Glutamatergic neuron (in vitro differentiated cells): ENCODE results near the gene MBOAT7. TPM values are rescaled to one million over a fixed set of nuclear protein-coding genes. Genes with fewer than 3 reads are reported as not detected.

Experiments
- DNase-seq: peaks from one replicate; pipeline ENCODE4 v3.0.0; 2022
- H3K27ac Mint-ChIP-seq: one replicate; pipeline ENCODE4 v1.8.0; 2020; ENCODE audit warnings: mild to moderate bottlenecking, mixed read lengths, inconsistent platforms; ENCODE audit not compliant: unreplicated experiment
- H3K27me3 Mint-ChIP-seq: one replicate; pipeline ENCODE4 v1.8.0; 2020; ENCODE audit warnings: mild to moderate bottlenecking, moderate library complexity, mixed read lengths, inconsistent platforms; ENCODE audit not compliant: unreplicated experiment
- H3K36me3 Mint-ChIP-seq: one replicate; pipeline ENCODE4 v1.8.0; 2020; ENCODE audit warnings: mild to moderate bottlenecking, mixed read lengths, inconsistent platforms; ENCODE audit not compliant: unreplicated experiment
- H3K4me1 Mint-ChIP-seq: one replicate; pipeline ENCODE4 v1.8.0; 2020; ENCODE audit warnings: mild to moderate bottlenecking, low read depth, mixed read lengths, inconsistent platforms; ENCODE audit not compliant: unreplicated experiment
- H3K4me3 Mint-ChIP-seq: one replicate; pipeline ENCODE4 v1.8.0; 2020; ENCODE audit warnings: mild to moderate bottlenecking, mixed read lengths, inconsistent platforms; ENCODE audit not compliant: unreplicated experiment
- H3K9me3 Mint-ChIP-seq: one replicate; pipeline ENCODE4 v1.8.0; 2020; ENCODE audit warnings: mild to moderate bottlenecking, moderate library complexity, mixed read lengths, inconsistent platforms; ENCODE audit not compliant: unreplicated experiment
- CTCF ChIP-seq: fragments of 200-600 bp; sonication (generic); IDR thresholded peaks from one replicate; pipeline ENCODE4 v1.5.0; 2021; ENCODE audit not compliant: partially characterized antibody, unreplicated experiment
- total RNA-seq: library from RNA; stranded (reverse); fragmentation: NEBNext Ultra II Directional; extraction: Animal tissue kit (Norgen Biotek cat#: 25700); gene quantifications from one replicate; pipeline ENCODE4 v1.2.1, GENCODE V29; 2021; ENCODE audit not compliant: unreplicated experiment

The MBOAT7 gene
- total RNA-seq, 1 donor from 2014 or later = 62.0 TPM

GRCh38 chr19:54133312-54133956 lies 55.9 kb downstream of the MBOAT7 start:
- TF ChIP-seq CTCF = no peak
- Mint-ChIP-seq H3K36me3 (no peaks in the 10 kb centered on the region), H3K9me3 (peaks cover 7% of the 10 kb centered on the region), H3K4me3 (no peak overlapping the region), H3K27me3 (peaks cover 10% of the 10 kb centered on the region), H3K27ac (no peak overlapping the region), H3K4me1 (peaks cover 3% of the 10 kb centered on the region)
- DNase-seq = no peak

- no peak overlapping the region for H3K4me3 Mint-ChIP-seq
- no peaks in the 10 kb centered on the region for H3K36me3 Mint-ChIP-seq
- no peak overlapping the region for H3K27ac Mint-ChIP-seq
- H3K4me1 Mint-ChIP-seq = no peaks in the 10 kb centered on the region
- H3K9me3 Mint-ChIP-seq = peaks cover 5% of the 10 kb centered on the region
- no peak for DNase-seq
- TF ChIP-seq CTCF = no peak
- peaks cover 4% of the 10 kb centered on the region for H3K27me3 Mint-ChIP-seq
Measured at GRCh38 chr19:54129617-54129996, 59.8 kb downstream of the MBOAT7 start.

- Mint-ChIP-seq H3K27ac (no peak overlapping the region), H3K4me1 (no peaks in the 10 kb centered on the region), H3K36me3 (no peaks in the 10 kb centered on the region), H3K9me3 (no peaks in the 10 kb centered on the region), H3K4me3 (no peak overlapping the region), H3K27me3 (no peaks in the 10 kb centered on the region)
- no peak for TF ChIP-seq CTCF
- DNase-seq = no peak
Measured at GRCh38 chr19:54128796-54129616, 60.4 kb downstream of the MBOAT7 start.

- H3K27ac Mint-ChIP-seq = no peak overlapping the region
- no peaks in the 10 kb centered on the region for H3K27me3 Mint-ChIP-seq
- H3K36me3 Mint-ChIP-seq = no peaks in the 10 kb centered on the region
- no peak for TF ChIP-seq CTCF
- DNase-seq = no peak
- H3K4me1 Mint-ChIP-seq = no peaks in the 10 kb centered on the region
- no peak overlapping the region for H3K4me3 Mint-ChIP-seq
- no peaks in the 10 kb centered on the region for H3K9me3 Mint-ChIP-seq
Measured at GRCh38 chr19:54128441-54128725, 61.0 kb downstream of the MBOAT7 start.
